SK-N-SH treated with all-trans-retinoic acid at 6 μM for 48 hours (cell line): ENCODE data around the gene AP5Z1.

Source experiments
- PATZ1 ChIP-seq: fragments of 250-450 bp; sonication (Bioruptor Pico); IDR thresholded peaks from 2 replicates; pipeline ENCODE4 v1.8.0; 2020; ENCODE audit warnings: mild to moderate bottlenecking, moderate library complexity, borderline replicate concordance
- PPARA ChIP-seq: fragments of 250-450 bp; sonication (Bioruptor Pico); IDR thresholded peaks from 2 replicates; pipeline ENCODE4 v1.5.0; 2020; ENCODE audit warnings: mild to moderate bottlenecking, borderline replicate concordance
- TCF4 ChIP-seq: fragments of 250-450 bp; sonication (Bioruptor Pico); IDR thresholded peaks from 2 replicates; pipeline ENCODE4 v1.8.0; 2021; ENCODE audit warnings: mild to moderate bottlenecking, moderate library complexity, borderline replicate concordance
- ZC3H10 ChIP-seq: fragments of 250-450 bp; sonication (Bioruptor Pico); IDR thresholded peaks from 2 replicates; pipeline ENCODE4 v1.5.1; 2021; ENCODE audit warnings: mild to moderate bottlenecking, moderate library complexity
- ZNF565 ChIP-seq: fragments of 450-650 bp; formaldehyde crosslinking; conservative IDR thresholded peaks from 2 replicates; pipeline ENCODE4 v1.5.0; 2020; ENCODE audit warnings: low read depth, mild to moderate bottlenecking, moderate library complexity
- ZNF70 ChIP-seq: fragments of 450-650 bp; formaldehyde crosslinking; IDR thresholded peaks from 2 replicates; pipeline ENCODE4 v1.5.0; 2020; ENCODE audit warnings: mild to moderate bottlenecking, moderate library complexity

- TF ChIP-seq PATZ1 (CRISPR knock-in tag) (no peak), TCF4 (CRISPR knock-in tag) (no peak; the same call in 1 of the 2 replicates), ZNF565 (no peak), ZNF70 (CRISPR knock-in tag) (no peak), ZC3H10 (CRISPR knock-in tag) (no peak), PPARA (no peak)
These were observed 36.5 kb upstream of the AP5Z1 start for GRCh38 chr7:4738711-4739527.
